PFSK-1 (cell line): Measurements from ENCODE around the gene ADD2.

ENCODE experiments used
- FOXP2 ChIP-seq: optimal IDR thresholded peaks from 2 replicates; pipeline ENCODE3; 2011; ENCODE audit warnings: borderline replicate concordance, control low read depth, inconsistent platforms; ENCODE audit not compliant: insufficient read depth; ENCODE audit errors: extremely low read length, extremely low read depth
- POLR2AphosphoS5 ChIP-seq: IDR thresholded peaks from 2 replicates; pipeline ENCODE4 v1.6.1; 2012; ENCODE audit warnings: low read depth, mild to moderate bottlenecking, control low read depth, low read length, moderate library complexity
- REST ChIP-seq, 2 experiments: IDR thresholded peaks; 2 replicates each; pipeline versions ENCODE4 v1.6.1 to v1.8.0; 2011 to 2012; ENCODE audit warnings: low read depth in 2 of 2, low read length in 2 of 2, control low read depth in 1 of 2, inconsistent platforms in 1 of 2, mild to moderate bottlenecking in 1 of 2, moderate library complexity in 1 of 2; ENCODE audit not compliant: insufficient read depth in 1 of 2
- SIN3A ChIP-seq: IDR thresholded peaks from 2 replicates; pipeline ENCODE4 v1.6.1; 2012; ENCODE audit warnings: mild to moderate bottlenecking, low read length, moderate library complexity, borderline replicate concordance; ENCODE audit not compliant: insufficient read depth
- TAF1 ChIP-seq: IDR thresholded peaks from 2 replicates; pipeline ENCODE4 v1.6.1; 2012; ENCODE audit warnings: low read length, control low read depth, borderline replicate concordance; ENCODE audit not compliant: insufficient read depth

Gene ADD2

GRCh38 chr2:70651014-70651413 is 117.0 kb downstream of the ADD2 start:
- TF ChIP-seq POLR2AphosphoS5 (no peak), REST (IDR thresholded peaks at IDR 0.05; ENCODE audit: insufficient read depth in 1 of 2, low read depth in 2 of 2, low read length in 2 of 2) (no peak), FOXP2 (no peak), TAF1 (no peak), SIN3A (no peak)

GRCh38 chr2:70648961-70649360 is 119.0 kb downstream of the ADD2 start:
- TF ChIP-seq FOXP2 (no peak), POLR2AphosphoS5 (no peak)

- TF ChIP-seq SIN3A (no peak), FOXP2 (no peak), POLR2AphosphoS5 (no peak), REST (IDR thresholded peaks at IDR 0.05; ENCODE audit: insufficient read depth in 1 of 2, low read depth in 2 of 2, low read length in 2 of 2) (no peak), TAF1 (no peak)
Measured at GRCh38 chr2:70647873-70648481, 120.0 kb downstream of the ADD2 start.

GRCh38 chr2:70646420-70646818 is 121.6 kb downstream of the ADD2 start:
- TF ChIP-seq SIN3A = no peak

- TF ChIP-seq REST (IDR thresholded peaks at IDR 0.05; ENCODE audit: insufficient read depth in 1 of 2, low read depth in 2 of 2, low read length in 2 of 2) = no peak
- no peak for TF ChIP-seq POLR2AphosphoS5
- TF ChIP-seq FOXP2 = no peak
- TF ChIP-seq SIN3A = no peak
- TF ChIP-seq TAF1 = no peak
Measured at GRCh38 chr2:70645733-70646419, 122.1 kb downstream of the ADD2 start.

GRCh38 chr2:70643715-70644114 is 124.3 kb downstream of the ADD2 start:
- TF ChIP-seq SIN3A = no peak
- TF ChIP-seq POLR2AphosphoS5 = no peak
- TF ChIP-seq TAF1 = no peak
- no peak for TF ChIP-seq FOXP2
- TF ChIP-seq REST (IDR thresholded peaks at IDR 0.05; ENCODE audit: insufficient read depth in 1 of 2, low read depth in 2 of 2, low read length in 2 of 2) = no peak
